Activated T-helper 1 cell treated with anti-CD3 and anti-CD28 coated beads, Interleukin-2, amount 50 U/mL, for 16 hours (primary cell): ENCODE measurements around the gene CNTNAP2.
"Not testable (repeated sequence)": the region's sequence is repeated elsewhere in the genome, so short reads cannot be mapped to it uniquely, and the experiment has no call there.

Experiments
- DNase-seq, 2 donors: peaks; one replicate each; pipeline ENCODE4 v3.0.0-alpha.2; 2020; ENCODE audit warnings: low read depth in 1 of 2, low spot score in 1 of 2

The CNTNAP2 gene

DNA sequence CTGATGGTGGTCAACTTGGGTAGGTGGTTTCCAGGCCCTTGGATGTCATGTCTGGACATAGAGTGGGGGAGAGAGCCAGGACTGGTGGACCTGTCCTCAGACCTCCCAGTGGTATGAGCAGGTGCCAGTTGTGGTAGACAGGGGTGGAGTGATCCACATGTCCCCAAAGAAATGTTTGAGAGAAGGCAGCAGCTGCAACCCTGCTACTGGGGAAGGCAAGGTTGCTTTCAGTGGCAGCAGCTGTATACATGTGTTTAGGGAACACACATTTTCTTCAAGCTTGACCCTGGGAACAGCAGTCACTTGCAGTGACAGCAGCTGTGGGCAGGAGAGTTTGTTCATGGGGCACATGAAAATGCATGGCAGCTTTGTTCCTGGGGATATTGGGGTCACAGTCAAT lies 1591.3 kb downstream of the CNTNAP2 start:
- no peak for DNase-seq

GRCh38 chr7:147708871-147709270 lies 1592.3 kb downstream of the CNTNAP2 start:
- no peak for DNase-seq

GRCh38 chr7:147711447-147711846 lies 1594.8 kb downstream of the CNTNAP2 start:
- no peak for DNase-seq

GRCh38 chr7:147721962-147722830 lies 1605.6 kb downstream of the CNTNAP2 start:
- no peak for DNase-seq

DNA sequence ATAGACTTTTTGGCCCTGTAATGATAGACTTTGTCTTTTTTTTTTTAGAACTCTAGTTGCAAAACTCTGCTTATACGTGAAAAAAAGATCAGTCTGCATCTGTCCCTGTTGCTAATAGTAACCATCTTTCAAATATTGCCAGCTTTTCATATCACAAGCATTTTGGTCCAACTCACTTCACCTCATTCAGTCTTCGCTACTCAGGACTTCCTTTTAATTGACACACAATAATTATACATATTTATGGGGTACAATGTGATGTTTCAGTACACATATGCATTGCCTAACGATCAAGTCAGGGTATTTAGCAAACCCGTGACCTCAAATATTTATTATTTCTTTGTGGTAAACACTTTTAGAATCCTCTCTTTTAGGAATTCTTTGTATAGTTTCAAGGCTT lies 1606.9 kb downstream of the CNTNAP2 start:
- DNase-seq: no peak

DNA sequence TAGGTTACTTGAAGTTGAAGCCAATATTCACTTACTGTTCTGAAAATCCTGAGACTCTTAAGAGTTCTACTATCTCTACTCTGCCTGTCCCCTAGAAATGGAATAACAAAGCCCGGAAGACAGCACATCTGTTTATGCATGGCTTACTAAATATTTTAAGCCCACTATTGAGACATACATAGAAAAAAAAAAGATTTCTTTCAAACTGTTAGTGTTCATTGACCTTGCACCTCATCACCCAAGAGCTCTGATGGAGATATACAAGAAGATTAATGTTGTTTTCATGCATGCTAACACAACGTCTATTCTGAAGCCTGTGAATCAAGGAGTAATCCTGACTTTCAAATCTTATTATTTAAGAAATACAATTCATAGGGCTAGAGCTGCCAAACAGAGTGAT lies 1614.7 kb downstream of the CNTNAP2 start:
- DNase-seq: no peak

DNA sequence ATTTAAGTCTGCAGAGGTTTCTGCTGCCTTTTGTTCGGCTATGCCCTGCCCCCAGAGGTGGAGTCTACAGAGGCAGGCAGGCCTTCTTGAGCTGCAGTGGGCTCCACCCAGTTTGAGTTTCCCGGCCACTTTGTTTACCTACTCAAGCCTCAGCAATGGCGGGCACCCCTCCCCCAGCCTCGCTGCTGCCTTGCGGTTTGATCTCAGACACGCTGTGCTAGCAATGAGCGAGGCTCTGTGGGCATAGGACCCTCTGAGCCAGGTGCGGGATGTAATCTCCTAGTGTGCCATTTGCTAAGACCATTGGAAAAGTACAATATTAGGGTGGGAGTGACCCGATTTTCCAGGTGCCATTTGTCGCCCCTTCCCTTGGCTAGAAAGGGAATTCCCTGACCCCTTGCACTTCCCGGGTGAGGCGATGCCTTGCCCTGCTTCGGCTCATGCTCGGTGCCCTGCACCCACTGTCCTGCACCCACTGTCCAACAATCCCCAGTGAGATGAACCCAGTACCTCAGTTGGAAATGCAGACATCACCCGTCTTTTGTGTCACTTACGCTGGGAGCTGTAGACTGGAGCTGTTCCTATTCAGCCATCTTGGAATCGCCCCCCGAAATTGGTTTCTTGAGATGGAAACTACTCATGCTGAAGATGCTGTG lies 1621.1 kb downstream of the CNTNAP2 start:
- not testable (repeated sequence) for DNase-seq

GRCh38 chr7:147742301-147742700 lies 1625.7 kb downstream of the CNTNAP2 start:
- no peak for DNase-seq

DNA sequence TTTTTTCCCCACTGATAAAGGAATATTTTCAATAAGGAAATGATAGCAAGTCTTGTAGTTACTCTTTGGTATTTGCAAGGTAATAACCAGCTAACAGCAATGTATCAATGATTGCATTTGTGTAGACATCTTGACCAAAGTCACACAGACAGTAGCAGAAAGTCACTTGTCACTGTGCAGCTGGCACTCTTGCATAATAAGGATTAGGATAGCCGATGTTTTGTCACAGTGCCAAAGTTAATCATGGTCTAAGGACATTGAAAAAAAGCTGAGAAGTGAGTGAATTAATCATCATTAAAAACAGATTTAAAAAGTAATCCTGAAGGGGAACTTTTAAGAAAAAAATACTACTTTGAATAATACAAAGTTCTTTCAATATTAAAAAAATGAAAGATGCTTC lies 1639.7 kb downstream of the CNTNAP2 start:
- no peak for DNase-seq

DNA sequence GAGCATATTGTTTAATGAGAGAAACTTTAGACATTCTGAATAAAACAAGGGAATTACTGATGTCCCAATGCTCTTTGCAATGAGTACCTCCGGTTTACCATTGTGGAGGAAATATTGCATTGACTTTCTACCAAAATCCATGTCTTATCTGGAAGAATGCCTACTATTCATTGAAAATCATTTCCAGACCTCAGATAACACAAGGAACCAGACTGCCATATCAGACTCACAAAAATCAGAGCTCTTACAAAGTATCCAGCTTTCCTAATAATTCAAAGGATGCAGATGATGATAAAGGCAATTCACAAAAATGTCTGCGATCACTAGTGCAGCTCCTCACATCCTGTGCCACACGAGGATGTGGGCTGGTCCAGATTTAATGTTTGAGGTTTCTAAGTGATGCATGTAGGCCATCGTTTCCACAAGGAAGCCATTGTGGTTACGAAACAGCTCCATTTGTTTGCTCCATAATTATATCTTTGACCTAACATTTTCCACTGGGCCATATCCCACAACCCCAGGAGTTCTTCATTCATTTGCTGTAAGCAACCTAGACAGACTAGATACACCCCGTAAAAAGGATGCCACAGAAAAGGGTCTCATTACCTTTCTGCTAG lies 1642.8 kb downstream of the CNTNAP2 start:
- no peak for DNase-seq

DNA sequence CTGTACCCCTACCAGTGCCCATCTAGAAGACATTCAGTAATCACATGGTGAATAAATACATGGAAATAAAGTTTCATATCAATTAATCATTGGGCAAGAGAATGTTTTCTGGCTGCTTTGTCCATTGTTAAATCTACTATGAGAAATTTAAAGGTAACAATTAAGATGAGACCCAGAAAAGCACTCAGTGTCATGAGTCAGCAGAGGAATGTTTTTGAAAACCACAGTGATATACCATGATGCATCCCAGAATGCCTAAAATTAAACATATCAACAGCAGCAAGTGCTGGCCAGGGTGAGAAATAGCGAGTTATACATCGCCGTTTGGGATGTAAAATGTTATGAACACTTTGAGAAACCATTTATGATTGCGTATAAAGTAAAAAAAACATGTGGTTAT lies 1648.7 kb downstream of the CNTNAP2 start:
- DNase-seq: no peak

GRCh38 chr7:147771344-147771743 lies 1654.7 kb downstream of the CNTNAP2 start:
- no peak for DNase-seq

DNA sequence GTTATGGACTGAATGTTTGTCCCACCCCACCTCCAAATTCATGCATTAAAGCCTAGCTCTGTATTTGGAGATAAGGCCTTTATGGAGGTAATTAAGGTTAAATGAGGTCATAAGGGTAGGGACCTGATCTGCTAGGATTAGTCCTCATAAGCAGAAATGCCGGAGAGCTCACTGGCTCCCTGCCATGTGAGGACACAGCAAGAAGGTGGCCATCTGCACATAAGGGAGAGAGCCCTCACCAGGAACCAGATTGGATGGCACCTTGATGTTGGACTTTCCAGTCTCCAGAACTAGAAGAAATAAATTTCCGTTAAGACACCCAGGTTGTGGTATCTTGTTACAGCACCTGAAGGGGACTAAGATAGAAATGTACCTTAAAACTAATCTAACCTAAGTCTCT lies 1657.9 kb downstream of the CNTNAP2 start:
- DNase-seq: no peak

GRCh38 chr7:147775516-147776284 lies 1659.1 kb downstream of the CNTNAP2 start:
- no peak for DNase-seq

- DNase-seq: no peak
These were observed 1660.7 kb downstream of the CNTNAP2 start for GRCh38 chr7:147777309-147777708.

- DNase-seq: no peak
These were observed 1663.3 kb downstream of the CNTNAP2 start for GRCh38 chr7:147779949-147780348.

- no peak for DNase-seq
These were observed 1680.0 kb downstream of the CNTNAP2 start for GRCh38 chr7:147796581-147796980.

- DNase-seq: no peak
These were observed 1681.4 kb downstream of the CNTNAP2 start for GRCh38 chr7:147798001-147798400.

- DNase-seq: not testable (repeated sequence)
These were observed 1685.2 kb downstream of the CNTNAP2 start for GRCh38 chr7:147801762-147802161.

- no peak for DNase-seq
These were observed 1686.5 kb downstream of the CNTNAP2 start for GRCh38 chr7:147803151-147803550.

- no peak for DNase-seq
These were observed 1687.0 kb downstream of the CNTNAP2 start for GRCh38 chr7:147803606-147804005.
